ENCODE measurements around the gene BAZ1B.
"Not testable (repeated sequence)": the region's sequence is repeated elsewhere in the genome, so short reads cannot be mapped to it uniquely, and the experiment has no call there.

The BAZ1B gene

GRCh38 chr7:73442222-73442902 lies 79.7 kb downstream of the BAZ1B start:
- DNase-seq = no peak

DNA sequence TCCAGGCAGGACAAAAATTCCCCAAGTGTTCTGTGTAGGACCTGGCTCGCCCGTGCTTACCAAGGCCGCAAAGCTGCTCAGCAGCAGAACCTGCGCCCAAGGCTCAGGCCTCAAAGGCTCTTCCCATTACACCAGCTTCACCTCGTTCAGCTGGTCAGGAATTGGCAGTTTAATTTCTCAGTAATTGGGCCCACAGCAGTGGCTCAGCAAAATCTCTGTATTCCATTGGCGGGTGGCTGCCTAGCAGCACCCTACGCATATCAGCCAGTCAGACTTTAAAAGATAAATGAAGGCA lies 82.7 kb downstream of the BAZ1B start:
- no peak for DNase-seq

DNA sequence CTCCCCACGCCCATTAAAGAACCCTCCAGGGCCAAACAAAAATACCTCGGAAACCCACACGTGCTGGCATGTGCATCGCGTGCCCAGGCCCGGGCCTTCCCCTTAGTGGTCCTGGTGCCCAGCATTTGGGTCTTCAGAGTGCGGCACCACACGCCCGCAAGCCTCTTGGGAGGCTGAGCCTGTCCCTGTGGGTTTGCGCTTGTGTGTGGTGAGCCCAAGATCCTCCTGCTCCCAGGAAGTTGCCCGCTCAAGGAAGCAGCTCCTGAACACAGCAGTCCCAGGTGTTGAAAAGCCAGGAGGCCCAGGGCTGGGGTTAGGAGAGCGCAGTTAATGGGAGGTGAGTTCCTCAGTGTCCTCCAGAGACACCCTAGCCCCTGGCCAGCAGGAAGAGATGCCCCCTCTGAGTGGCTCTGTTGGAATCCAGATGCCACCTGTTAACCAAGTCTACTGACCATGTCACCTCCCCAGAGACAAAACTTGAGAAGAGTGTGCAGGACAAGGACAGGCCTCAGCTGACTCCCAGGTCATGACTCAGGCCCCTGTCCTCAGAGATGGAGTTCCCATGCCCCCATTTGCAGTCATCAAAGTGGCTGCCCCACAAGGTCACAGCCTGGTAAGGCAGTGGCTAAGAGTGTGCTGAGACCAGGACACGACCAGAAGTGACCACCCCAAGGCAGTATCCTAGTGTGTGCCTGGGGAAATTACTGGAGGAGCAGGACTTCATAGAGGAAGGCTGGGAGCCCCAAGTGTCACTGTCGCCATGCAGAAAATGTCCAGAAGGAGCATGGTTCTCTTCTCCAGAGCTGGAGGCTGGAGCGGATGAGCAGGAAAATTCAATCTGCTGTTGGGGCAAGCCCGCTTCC lies 83.3 kb downstream of the BAZ1B start:
- no peak for DNase-seq

- no peak for DNase-seq
Observed at GRCh38 chr7:73437621-73438416, 84.3 kb downstream of the BAZ1B start.

DNA sequence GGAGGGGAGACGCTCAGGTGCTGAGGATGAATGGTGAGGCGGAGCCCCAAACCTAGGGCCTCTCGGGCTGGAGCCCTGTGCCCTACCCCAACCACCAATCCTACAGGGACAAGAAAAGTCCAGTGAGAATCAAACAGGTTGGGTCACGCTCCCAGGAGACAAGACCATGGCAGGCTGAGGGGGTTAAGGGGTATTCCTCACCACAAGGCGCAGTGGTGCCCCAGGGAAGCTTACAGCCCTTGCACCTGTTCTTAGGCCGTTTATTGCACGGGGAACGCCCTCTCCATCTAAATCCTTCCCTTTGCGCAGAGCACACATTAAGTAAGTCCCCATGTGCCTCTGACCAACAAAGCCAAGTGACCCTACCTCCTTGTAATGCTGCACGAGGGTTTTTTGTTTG lies 85.0 kb downstream of the BAZ1B start:
- no peak for DNase-seq

GRCh38 chr7:73436031-73436929 lies 85.8 kb downstream of the BAZ1B start:
- DNase-seq = no peak

DNA sequence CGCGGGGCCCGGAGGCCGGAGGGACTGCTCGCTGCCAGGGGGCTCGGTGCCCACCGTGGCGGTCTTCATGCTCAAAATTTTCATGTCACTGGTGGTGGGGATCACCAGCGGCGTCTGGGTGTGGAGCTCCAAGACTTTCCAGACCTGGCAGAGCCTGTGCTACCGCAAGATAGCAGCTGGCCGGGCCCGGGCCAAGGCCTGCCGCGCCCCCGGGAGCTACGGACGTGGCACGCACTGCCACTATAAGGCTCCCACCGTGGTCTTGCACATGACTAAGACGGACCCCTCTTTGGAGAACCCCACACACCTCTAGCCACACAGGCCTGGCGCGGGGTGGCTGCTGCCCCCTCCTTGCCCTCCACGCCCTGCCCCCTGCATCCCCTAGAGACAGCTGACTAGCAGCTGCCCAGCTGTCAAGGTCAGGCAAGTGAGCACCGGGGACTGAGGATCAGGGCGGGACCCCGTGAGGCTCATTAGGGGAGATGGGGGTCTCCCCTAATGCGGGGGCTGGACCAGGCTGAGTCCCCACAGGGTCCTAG lies 86.6 kb downstream of the BAZ1B start:
- no peak for DNase-seq

DNA sequence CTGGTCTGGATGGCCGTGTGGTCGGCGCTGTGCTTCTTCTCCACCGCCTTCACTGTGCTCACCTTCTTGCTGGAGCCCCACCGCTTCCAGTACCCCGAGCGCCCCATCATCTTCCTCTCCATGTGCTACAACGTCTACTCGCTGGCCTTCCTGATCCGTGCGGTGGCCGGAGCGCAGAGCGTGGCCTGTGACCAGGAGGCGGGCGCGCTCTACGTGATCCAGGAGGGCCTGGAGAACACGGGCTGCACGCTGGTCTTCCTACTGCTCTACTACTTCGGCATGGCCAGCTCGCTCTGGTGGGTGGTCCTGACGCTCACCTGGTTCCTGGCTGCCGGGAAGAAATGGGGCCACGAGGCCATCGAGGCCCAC lies 87.4 kb downstream of the BAZ1B start:
- no peak for DNase-seq

GRCh38 chr7:73433924-73434700 lies 88.0 kb downstream of the BAZ1B start:
- DNase-seq = no peak

DNA sequence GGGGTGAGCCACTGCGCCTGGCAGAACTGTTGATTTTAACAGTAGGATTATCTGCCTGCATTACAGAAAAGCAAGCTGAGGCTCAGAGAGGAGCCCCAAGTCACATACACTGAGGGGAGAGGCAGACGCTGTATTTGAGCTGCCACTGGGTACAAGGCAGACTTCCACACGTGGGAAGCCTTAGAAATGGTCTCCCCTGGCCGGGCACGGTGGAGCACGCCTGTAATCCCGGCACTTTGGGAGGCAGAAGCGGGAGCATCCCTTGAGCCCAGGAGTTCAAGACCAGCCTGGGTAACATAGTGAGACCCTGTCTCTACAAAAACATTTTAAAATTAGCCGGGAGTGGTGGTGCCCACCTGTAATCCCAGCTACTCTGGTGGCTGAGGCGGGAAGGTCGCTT lies 89.4 kb downstream of the BAZ1B start:
- no peak for DNase-seq

- no peak for DNase-seq
Observed at GRCh38 chr7:73431041-73431835, 90.9 kb downstream of the BAZ1B start.

DNA sequence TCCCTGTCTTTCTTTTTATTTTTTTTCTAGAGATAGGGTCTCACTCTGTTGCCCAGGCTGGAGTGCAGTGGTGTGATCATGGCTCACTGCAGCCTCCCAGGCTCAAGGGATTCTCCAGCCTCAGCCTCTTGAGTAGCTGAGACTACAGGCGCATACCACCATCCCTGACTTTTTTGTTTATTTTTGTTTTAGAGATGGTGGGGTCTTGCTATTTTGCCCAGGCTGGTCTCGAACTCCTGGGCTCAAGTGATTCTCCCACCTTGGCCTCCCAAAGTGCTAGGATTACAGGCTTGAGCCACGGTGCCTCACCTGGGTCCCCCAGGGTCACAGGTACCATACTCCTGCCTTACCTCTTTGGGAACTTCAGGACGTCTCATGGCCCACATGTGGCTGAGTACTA lies 91.6 kb downstream of the BAZ1B start:
- DNase-seq = not testable (repeated sequence)

DNA sequence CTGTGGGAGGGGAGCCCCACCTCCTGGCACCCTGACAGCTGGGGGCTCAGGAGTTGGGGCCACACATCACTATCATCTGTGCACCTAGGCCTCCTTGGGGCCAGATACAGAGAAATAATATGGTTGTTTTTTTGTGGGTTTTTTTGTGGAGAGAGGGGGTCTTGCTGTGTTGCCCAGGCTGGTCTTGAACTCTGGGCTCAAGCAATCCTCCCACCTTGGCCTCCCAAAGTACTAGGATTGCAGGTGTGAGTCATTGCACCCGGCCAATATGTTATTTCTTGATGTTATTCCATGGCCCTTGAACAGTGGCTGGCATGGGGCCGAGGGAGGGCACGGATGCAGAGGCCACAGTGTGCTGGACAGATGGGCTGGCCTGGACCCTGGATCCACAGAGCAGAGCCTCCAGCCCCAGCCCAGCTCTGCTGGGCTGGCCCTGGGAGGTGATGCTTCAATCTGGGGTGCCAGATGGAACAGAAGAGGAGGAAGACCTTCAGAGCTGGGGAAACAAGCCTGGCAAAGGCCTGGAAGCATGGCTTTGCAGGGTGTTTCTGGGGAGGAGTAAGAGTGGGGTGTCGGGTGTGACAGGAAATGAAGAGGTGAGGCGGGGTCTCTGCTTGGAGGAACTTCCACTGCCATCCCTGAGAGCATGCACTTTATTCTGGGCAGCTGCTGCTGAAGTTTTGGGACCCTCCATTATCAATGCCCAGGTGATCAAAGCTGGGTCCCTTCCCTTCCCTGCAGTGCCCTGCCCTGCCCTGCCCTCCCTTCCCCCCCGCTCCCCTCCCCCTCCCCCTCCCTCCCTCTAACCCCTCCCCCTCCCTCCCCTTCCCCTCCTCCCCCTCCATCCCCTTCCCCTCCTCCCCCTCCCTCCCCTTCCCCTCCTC lies 92.2 kb downstream of the BAZ1B start:
- DNase-seq = no peak

- no peak for DNase-seq
Observed at GRCh38 chr7:73429215-73429614, 92.9 kb downstream of the BAZ1B start.

DNA sequence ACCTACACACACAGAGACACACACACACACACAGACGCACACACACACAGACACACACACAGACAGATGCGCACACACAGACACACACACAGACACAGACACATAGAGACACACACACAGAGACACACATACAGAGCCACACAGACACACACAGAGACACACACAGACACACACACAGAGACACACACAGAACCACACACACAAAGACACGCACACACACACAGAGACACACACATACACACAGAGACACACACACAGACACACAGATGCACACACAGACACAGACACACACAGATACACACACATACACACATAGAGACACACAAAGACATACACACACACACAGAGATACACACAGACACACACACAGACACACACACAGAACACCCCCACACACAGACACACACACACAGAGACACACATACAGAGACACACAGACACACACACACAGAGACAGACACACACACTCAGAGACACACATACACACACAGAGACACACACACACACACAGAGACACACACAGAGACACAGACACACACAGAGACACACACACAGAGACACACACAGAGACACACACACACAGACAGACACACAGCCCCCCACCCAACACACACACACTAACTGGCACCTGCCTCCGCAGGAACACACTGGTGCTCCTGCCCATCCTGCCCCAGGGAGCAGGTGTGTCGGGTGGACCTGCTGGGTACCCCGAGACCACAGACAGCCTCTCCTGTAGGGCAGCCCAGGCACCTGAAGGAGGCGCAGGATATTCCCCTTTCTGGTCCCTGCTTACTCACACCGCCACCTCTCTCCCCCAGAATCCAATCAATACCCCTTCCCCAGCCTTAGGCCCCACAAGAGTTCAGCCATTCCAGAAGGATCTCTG lies 93.9 kb downstream of the BAZ1B start:
- peak; percentile 39 for DNase-seq

DNA sequence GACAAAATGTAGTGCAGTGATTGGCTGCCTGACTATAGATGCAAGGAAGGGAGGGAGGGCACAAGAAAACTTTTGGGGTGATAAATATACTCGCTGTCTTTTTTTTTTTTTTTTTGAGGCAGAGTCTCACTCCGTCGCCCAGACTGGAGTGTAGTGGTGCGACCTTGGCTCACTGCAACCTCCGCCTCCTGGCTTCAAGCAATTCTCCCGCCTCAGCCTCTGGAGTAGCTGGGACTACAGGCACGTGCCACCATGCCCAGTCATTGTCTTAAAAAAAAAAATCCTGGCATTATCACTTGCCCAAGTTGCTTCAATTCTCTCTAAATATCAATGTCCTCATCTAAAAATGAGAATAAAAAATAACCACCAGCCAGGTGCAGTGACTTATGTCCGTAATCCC lies 96.1 kb downstream of the BAZ1B start:
- no peak for DNase-seq

GRCh38 chr7:73425356-73425983 lies 96.6 kb downstream of the BAZ1B start:
- DNase-seq = no peak

DNA sequence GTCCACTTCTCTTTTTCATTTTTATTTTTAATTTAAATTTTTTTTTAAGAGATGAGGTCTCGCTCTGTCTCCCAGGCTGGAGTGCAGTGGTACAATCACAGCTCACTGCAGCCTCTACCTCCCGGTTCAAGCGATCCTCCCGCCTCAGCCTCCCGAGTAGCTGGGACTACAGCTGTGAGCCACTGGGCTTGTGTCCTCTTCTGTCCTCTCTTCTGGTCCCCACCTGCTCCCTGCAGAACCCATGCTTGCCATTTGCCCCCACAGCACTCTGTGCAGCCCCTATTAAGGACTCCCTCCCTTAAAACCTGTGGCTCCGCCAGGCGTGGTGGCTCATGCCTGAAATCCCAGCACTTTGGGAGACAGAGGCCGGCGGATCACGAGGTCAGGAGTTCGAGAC lies 97.6 kb downstream of the BAZ1B start:
- no peak for DNase-seq

Measured in RPMI8226 (cell line).